ENCODE measurements around the gene ACSL3. TPM values are rescaled to one million over a fixed set of nuclear protein-coding genes. Genes with fewer than 3 reads are reported as not detected.

The ACSL3 gene
- total RNA-seq, 4 donors from 2014 or later = 25.6 to 52.2 (median 47.2) TPM

- no peak for TF ChIP-seq CTCF (IDR thresholded peaks at IDR 0.05)
- no peak for TF ChIP-seq POLR2A (IDR thresholded peaks at IDR 0.05)
- Histone ChIP-seq H3K36me3 (no peaks in the 10 kb centered on the region), H3K4me3 (no peak overlapping the region), H3K27ac (no peak overlapping the region), H3K9me3 (no peaks in the 10 kb centered on the region), H3K27me3 (no peaks in the 10 kb centered on the region), H3K4me1 (peaks cover 0 to 4% (median 0%) of the 10 kb centered on the region in 4 donors)
- no peak for DNase-seq
These were observed 34.3 kb downstream of the ACSL3 start for GRCh38 chr2:222895144-222895543.

- DNase-seq = no peak
- no peaks in the 10 kb centered on the region for H3K36me3 ChIP-seq
- H3K4me1 ChIP-seq = no peaks in the 10 kb centered on the region
- H3K27ac ChIP-seq = no peak overlapping the region
- no peak for TF ChIP-seq CTCF (IDR thresholded peaks at IDR 0.05)
- no peak for TF ChIP-seq POLR2A (IDR thresholded peaks at IDR 0.05)
- H3K9me3 ChIP-seq = no peaks in the 10 kb centered on the region
- H3K27me3 ChIP-seq = no peaks in the 10 kb centered on the region
- H3K4me3 ChIP-seq = no peak overlapping the region
These were observed 37.1 kb downstream of the ACSL3 start for GRCh38 chr2:222897898-222898297.

GRCh38 chr2:222899413-222900181, 38.8 kb downstream of the ACSL3 start:
- Histone ChIP-seq H3K27me3 (no peaks in the 10 kb centered on the region), H3K36me3 (no peaks in the 10 kb centered on the region), H3K4me1 (no peaks in the 10 kb centered on the region), H3K4me3 (no peak overlapping the region), H3K9me3 (no peaks in the 10 kb centered on the region), H3K27ac (no peak overlapping the region)
- no peak for TF ChIP-seq CTCF (IDR thresholded peaks at IDR 0.05)
- no peak for TF ChIP-seq POLR2A (IDR thresholded peaks at IDR 0.05)
- no peak for DNase-seq

GRCh38 chr2:222900354-222900753, 39.5 kb downstream of the ACSL3 start:
- no peak for DNase-seq
- Histone ChIP-seq H3K4me1 (peaks cover 0 to 3% (median 0%) of the 10 kb centered on the region in 4 donors), H3K27ac (no peak overlapping the region), H3K9me3 (no peaks in the 10 kb centered on the region), H3K36me3 (no peaks in the 10 kb centered on the region), H3K4me3 (no peak overlapping the region), H3K27me3 (no peaks in the 10 kb centered on the region)
- TF ChIP-seq CTCF (IDR thresholded peaks at IDR 0.05) = no peak
- TF ChIP-seq POLR2A (IDR thresholded peaks at IDR 0.05) = no peak

GRCh38 chr2:222902660-222903059, 41.8 kb downstream of the ACSL3 start:
- Histone ChIP-seq H3K36me3 (no peaks in the 10 kb centered on the region), H3K4me3 (no peak overlapping the region), H3K9me3 (no peaks in the 10 kb centered on the region), H3K4me1 (peaks cover 0 to 3% (median 0%) of the 10 kb centered on the region in 4 donors), H3K27ac (no peak overlapping the region), H3K27me3 (no peaks in the 10 kb centered on the region)
- TF ChIP-seq CTCF (IDR thresholded peaks at IDR 0.05) (no peak), POLR2A (IDR thresholded peaks at IDR 0.05) (no peak)
- no peak for DNase-seq

Data from Peyer's patch (tissue), 4 donors.